HepG2 (cell line): ENCODE measurements around the gene TMCC1. TPM values are rescaled to one million over a fixed set of nuclear protein-coding genes. Genes with fewer than 3 reads are reported as not detected.

Experiments used
- ATAC-seq: fragments of 200-7000 bp; cut with Tn5 transposase; 3 replicates; pipeline ENCODE4 v1.9.1; 2020; ENCODE audit warnings: mild to moderate bottlenecking, moderate library complexity
- BruUV-seq: library from RNA; stranded (reverse); fragments of 400-500 nt; replicated peaks from 2 replicates; lab custom pipeline; 2021; lab: Mats Ljungman, UMichigan
- CTCF ChIA-PET: fragments of 300-600 bp; formaldehyde crosslinking; extraction: SDS; loops from one replicate; lab custom pipeline; 2021; ENCODE audit warnings: low total read pairs, inconsistent platforms, low intra/inter-chr PET ratio; lab: Yijun Ruan, JAX
- POLR2A ChIA-PET: fragments of 350-600 bp; sonication (Branson Sonifier 250); formaldehyde crosslinking; loops from one replicate; lab custom pipeline; 2020; ENCODE audit warnings: antibody characterized with exemption, inconsistent platforms; lab: Yijun Ruan, JAX
- DNase-seq: peaks from one replicate; pipeline ENCODE4 v3.0.0-alpha.2; 2015; ENCODE audit warnings: low spot score
- FAIRE-seq: peaks from 3 replicates; lab custom pipeline; 2011; peaks lifted over from hg19 to GRCh38; lab: Jason Lieb, UNC
- H2AFZ ChIP-seq: one replicate; pipeline ENCODE4 v1.6.1; 2011; ENCODE audit warnings: low read length, inconsistent platforms
- H3K27ac ChIP-seq: fragments of 300-600 bp; 3 replicates; pipeline ENCODE4 v1.8.0; 2011; ENCODE audit warnings: mixed run types, mild to moderate bottlenecking, mixed read lengths, low read length, inconsistent platforms; ENCODE audit not compliant: insufficient read depth; ENCODE audit errors: extremely low read length
- H3K27me3 ChIP-seq, 2 experiments: fragments of 200-600 bp in 1 of 2; 2 replicates in 1 of 2; 3 replicates in 1 of 2; pipeline versions ENCODE4 v1.6.0 to v1.8.0; 2011; ENCODE audit warnings: low read length in 2 of 2, mild to moderate bottlenecking in 2 of 2, moderate library complexity in 2 of 2, inconsistent platforms in 1 of 2; ENCODE audit not compliant: insufficient read depth in 2 of 2, control insufficient read depth in 1 of 2
- H3K36me3 ChIP-seq, 2 experiments: fragments of 200-600 bp in 1 of 2; replicated peaks in 1 of 2; 2 replicates in 1 of 2; 3 replicates in 1 of 2; pipeline versions ENCODE4 v1.5.1 to v1.8.0; 2011; ENCODE audit warnings: low read length in 2 of 2, inconsistent platforms in 1 of 2; ENCODE audit not compliant: insufficient read depth in 2 of 2, control insufficient read depth in 1 of 2
- H3K4me1 ChIP-seq: 2 replicates; pipeline ENCODE4 v1.5.1; 2012; ENCODE audit warnings: low read length, inconsistent platforms; ENCODE audit not compliant: insufficient read depth
- H3K4me2 ChIP-seq: 2 replicates; pipeline ENCODE4 v1.6.0; 2011; ENCODE audit warnings: low read depth, low read length, inconsistent platforms
- H3K4me3 ChIP-seq, 3 experiments: fragments of 200-600 bp in 1 of 3; sonication (generic), shearing (Covaris generic) in 1 of 3; replicated peaks in 1 of 3; 2 replicates each; pipeline ENCODE4 v1.5.1; 2011 to 2016; ENCODE audit warnings: low read length in 3 of 3, inconsistent platforms in 2 of 3, low read depth in 2 of 3, mild to moderate bottlenecking in 2 of 3, control low read depth in 1 of 3, mixed read lengths in 1 of 3; ENCODE audit not compliant: insufficient read depth in 1 of 3
- H3K79me2 ChIP-seq: one replicate; pipeline ENCODE4 v1.6.1; 2011; ENCODE audit warnings: low read length, inconsistent platforms; ENCODE audit not compliant: insufficient read depth
- H3K9ac ChIP-seq: 2 replicates; pipeline ENCODE4 v1.6.0; 2011; ENCODE audit warnings: mild to moderate bottlenecking, low read depth, low read length, inconsistent platforms; ENCODE audit not compliant: insufficient read depth
- H3K9me3 ChIP-seq: 2 replicates; pipeline ENCODE4 v1.5.1; 2012; ENCODE audit warnings: mild to moderate bottlenecking, low read length
- H4K20me1 ChIP-seq: 2 replicates; pipeline ENCODE4 v1.6.0; 2011; ENCODE audit warnings: inconsistent platforms, mild to moderate bottlenecking, low read length, moderate library complexity; ENCODE audit not compliant: insufficient read depth
- ATF7-NPFF ChIP-seq: sonication (generic); formaldehyde crosslinking; IDR thresholded peaks from 2 replicates; pipeline ENCODE4 v1.8.1; 2023; ENCODE audit warnings: mild to moderate bottlenecking, low read depth, missing genetic modification reagents, moderate library complexity
- DR1 ChIP-seq: sonication (generic); formaldehyde crosslinking; IDR thresholded peaks from 2 replicates; pipeline ENCODE4 v1.8.0; 2021; ENCODE audit warnings: mild to moderate bottlenecking, missing genetic modification reagents, inconsistent platforms
- ETV5 ChIP-seq: IDR thresholded peaks from 2 replicates; pipeline ENCODE4 v1.6.1; 2018; ENCODE audit warnings: missing biosample characterization, missing genetic modification reagents, inconsistent platforms, borderline replicate concordance
- FOXC1 ChIP-seq: sonication (generic); formaldehyde crosslinking; IDR thresholded peaks from 2 replicates; pipeline ENCODE4 v1.8.0; 2022; ENCODE audit warnings: mild to moderate bottlenecking, missing genetic modification reagents, borderline replicate concordance
- GABPB1 ChIP-seq: IDR thresholded peaks from 2 replicates; pipeline ENCODE4 v1.6.1; 2016; ENCODE audit warnings: mild to moderate bottlenecking, missing genetic modification reagents, moderate library complexity, missing compliant biosample characterization
- KLF16 ChIP-seq, 2 experiments: sonication (generic) in 1 of 2; formaldehyde crosslinking in 1 of 2; IDR thresholded peaks; 2 replicates each; pipeline versions ENCODE4 v1.6.1 to v1.8.0; 2016 to 2023; ENCODE audit warnings: missing genetic modification reagents in 2 of 2, missing compliant biosample characterization in 1 of 2
- MED13 ChIP-seq: sonication (generic); formaldehyde crosslinking; IDR thresholded peaks from 2 replicates; pipeline ENCODE4 v1.5.0; 2020; ENCODE audit warnings: missing genetic modification reagents
- NR1H2 ChIP-seq: sonication (generic); formaldehyde crosslinking; IDR thresholded peaks from 2 replicates; pipeline ENCODE4 v1.8.1; 2022; ENCODE audit warnings: low read depth, missing genetic modification reagents, borderline replicate concordance
- PHF21A ChIP-seq: sonication (generic); formaldehyde crosslinking; IDR thresholded peaks from 2 replicates; pipeline ENCODE4 v1.5.0; 2020; ENCODE audit warnings: mild to moderate bottlenecking, missing genetic modification reagents
- RAD21 ChIP-seq: fragments of 450-650 bp; formaldehyde crosslinking; IDR thresholded peaks from 2 replicates; pipeline ENCODE4 v1.5.0; 2020; ENCODE audit warnings: mild to moderate bottlenecking
- SATB2 ChIP-seq: sonication (generic); formaldehyde crosslinking; IDR thresholded peaks from 2 replicates; pipeline ENCODE4 v1.5.0; 2020; ENCODE audit warnings: missing genetic modification reagents
- YY1 ChIP-seq: IDR thresholded peaks from 2 replicates; pipeline ENCODE4 v1.6.1; 2011; ENCODE audit warnings: low read length, low read depth, moderate library complexity, mild to moderate bottlenecking; ENCODE audit not compliant: insufficient read depth, insufficient replicate concordance
- ZFP91 ChIP-seq: sonication (generic); formaldehyde crosslinking; IDR thresholded peaks from 2 replicates; pipeline ENCODE4 v1.9.0; 2022; ENCODE audit warnings: missing genetic modification reagents, mild to moderate bottlenecking, borderline replicate concordance
- ZMYM3 ChIP-seq: sonication (generic); formaldehyde crosslinking; IDR thresholded peaks from 2 replicates; pipeline ENCODE4 v1.5.1; 2020; ENCODE audit warnings: mild to moderate bottlenecking, missing genetic modification reagents
- ZNF253 ChIP-seq: sonication (generic); formaldehyde crosslinking; IDR thresholded peaks from 2 replicates; pipeline ENCODE4 v1.8.0; 2022; ENCODE audit warnings: mild to moderate bottlenecking, missing genetic modification reagents, borderline replicate concordance
- ZNF329 ChIP-seq: sonication (generic); formaldehyde crosslinking; IDR thresholded peaks from 2 replicates; pipeline ENCODE4 v1.9.0; 2021; ENCODE audit warnings: low read depth, mild to moderate bottlenecking, missing genetic modification reagents
- ZNF501 ChIP-seq: sonication (generic); formaldehyde crosslinking; IDR thresholded peaks from 2 replicates; pipeline ENCODE4 v1.5.1; 2020; ENCODE audit warnings: mild to moderate bottlenecking, moderate library complexity, missing genetic modification reagents
- ZNF556 ChIP-seq: sonication (generic); formaldehyde crosslinking; IDR thresholded peaks from 2 replicates; pipeline ENCODE4 v1.4.0; 2020; ENCODE audit warnings: mild to moderate bottlenecking, missing genetic modification reagents, borderline replicate concordance
- ZNF616 ChIP-seq: sonication (generic); formaldehyde crosslinking; IDR thresholded peaks from 2 replicates; pipeline ENCODE4 v1.5.0; 2020; ENCODE audit warnings: low read depth, mild to moderate bottlenecking, missing genetic modification reagents
- WGBS: methylation state at CpG from one replicate; pipeline ENCODE4 v1.1.6; 2017; ENCODE audit warnings: low lambda C conversion rate; 5-methylcytosine and 5-hydroxymethylcytosine counted together
- in situ Hi-C: cut with HindIII; loops from 2 replicates; pipeline ENCODE4 v1.10.0; 2017; ENCODE audit warnings: low pct_unique_long_range_greater_than_20kb; ENCODE audit not compliant: extremely low pct_ligation_motif_present
- intact Hi-C: fragments of 100-400 bp; cut with micrococcal nuclease; formaldehyde crosslinking; loops from one replicate; pipeline ENCODE4 v1.10.0; 2022; ENCODE audit not compliant: unreplicated experiment
- polyA plus RNA-seq, 8 experiments: library from polyadenylated mRNA; depleted of rRNA in 3 of 8; stranded (reverse) in 7 of 8; unstranded in 1 of 8; fragments of >200 nt; fragmentation: Illumina TruSeq in 4 of 8; extraction: Trizol in 4 of 8; gene quantifications; 2 replicates each; pipeline versions ENCODE4 v1.2.1 to v1.2.3, GENCODE V29; 2011 to 2016; ENCODE audit warnings: low read depth in 4 of 8, missing spikeins in 1 of 8, mixed read lengths in 1 of 8; ENCODE audit not compliant: insufficient read depth in 1 of 8
- total RNA-seq, 5 experiments: library from RNA; depleted of rRNA; stranded (reverse); fragments of >200 nt; fragmentation: Illumina TruSeq; extraction: Trizol; gene quantifications; 2 replicates each; pipeline ENCODE4 v1.2.3, GENCODE V29; 2016; ENCODE audit warnings: low read depth in 1 of 5

The TMCC1 gene
- total and polyA plus RNA-seq, 2 of the 13 experiments (the other 11 are each of a cell fraction or from before 2014, with no cell fraction given), result 12.1 to 264 TPM

- ChIA-PET POLR2A (interaction anchor here (0.8 to 1.9 kb wide), 4 partner anchors 10 to 115 kb away, joined by 3 to 42 read pairs (median 6); no protein-coding TSS in a partner anchor), CTCF (no interaction called here)
- DNase-seq (no peak), FAIRE-seq (no peak), ATAC-seq (peak; percentile 51)
- Histone ChIP-seq H3K79me2 (peaks cover 55% of the 10 kb centered on the region), H2AFZ (no peak overlapping the region), H3K4me3 (peak overlapping the region; percentile 61 to 92 (median 91); a peak in 5 of 6 replicates), H3K27ac (no peak overlapping the region), H3K9me3 (no peaks in the 10 kb centered on the region), H3K9ac (peak overlapping the region; percentile 70), H3K4me1 (peaks cover 77% of the 10 kb centered on the region), H3K27me3 (no peaks in the 10 kb centered on the region; a peak in 1 of 5 replicates), H3K36me3 (peaks cover 0 to 5% of the 10 kb centered on the region in 2 experiments; a peak in 2 of 5 replicates), H4K20me1 (peaks cover 40% of the 10 kb centered on the region), H3K4me2 (peak overlapping the region; percentile 99)
- intact Hi-C loops (no loop called here), in situ Hi-C loops (no loop called here)
- under 1% methylated on average over 22 of the region's 98 CpGs for WGBS
- BruUV-seq, result no TSS peak
- peak; percentile 34; the same call in 1 of the 2 replicates for TF ChIP-seq ZNF253 (CRISPR knock-in tag)
- 0 out of 2 replicates have a peak, but pooled peaks have one; percentile 62 for TF ChIP-seq NR1H2 (CRISPR knock-in tag)
- 0 out of 2 replicates have a peak, but pooled peaks have one; percentile 35 for TF ChIP-seq GABPB1
- TF ChIP-seq ZNF616 (CRISPR knock-in tag), result peak; percentile 46; the same call in 1 of the 2 replicates
- no peak for TF ChIP-seq PHF21A (CRISPR knock-in tag)
- 0 out of 2 replicates have a peak, but pooled peaks have one; percentile 25 for TF ChIP-seq ZNF329 (CRISPR knock-in tag)
- TF ChIP-seq KLF16 (CRISPR knock-in tag; IDR thresholded peaks at IDR 0.05), result peak in 1 of 2 experiments; percentile 8; a peak in 1 of 4 replicates
- peak; percentile 51; the same call in 1 of the 2 replicates for TF ChIP-seq RAD21 (CRISPR knock-in tag)
- TF ChIP-seq ZNF556, result 0 out of 2 replicates have a peak, but pooled peaks have one; percentile 19
- TF ChIP-seq ETV5 (CRISPR knock-in tag), result 0 out of 2 replicates have a peak, but pooled peaks have one; percentile 8
- 0 out of 2 replicates have a peak, but pooled peaks have one; percentile 51 for TF ChIP-seq MED13 (CRISPR knock-in tag)
- TF ChIP-seq ZNF501 (CRISPR knock-in tag), result no peak
- TF ChIP-seq ZMYM3 (CRISPR knock-in tag), result peak; percentile 6; the same call in 1 of the 2 replicates
- TF ChIP-seq ATF7-NPFF (CRISPR knock-in tag), result peak; percentile 64; the same call in 1 of the 2 replicates
- 0 out of 2 replicates have a peak, but pooled peaks have one; percentile 18 for TF ChIP-seq SATB2 (CRISPR knock-in tag)
- peak; percentile 36; the same call in 1 of the 2 replicates for TF ChIP-seq DR1
- peak; percentile 22 for TF ChIP-seq YY1
- peak; percentile 80; the same call in 1 of the 2 replicates for TF ChIP-seq ZFP91 (CRISPR knock-in tag)
- TF ChIP-seq FOXC1 (CRISPR knock-in tag), result peak; percentile 88; the same call in 1 of the 2 replicates
These were observed 288.1 kb downstream of the TMCC1 start for GRCh38 chr3:129605203-129605921.
